Measurements from ENCODE around the gene ZIC3. TPM values are rescaled to one million over a fixed set of nuclear protein-coding genes. Genes with fewer than 3 reads are reported as not detected.

The ZIC3 gene
- total RNA-seq, 1 experiment from 2014 or later, result 126 TPM

GRCh38 chrX:137548261-137548660 lies 17.7 kb upstream of the ZIC3 start:
- no peak overlapping the region for H2BK20ac ChIP-seq (ENCODE audit: low read depth, low read length, poor library complexity, severe bottlenecking)
- peaks cover 57% of the 10 kb centered on the region for H3K27me3 Mint-ChIP-seq (ENCODE audit: low read depth)
- peaks cover 12% of the 10 kb centered on the region; the same call in 1 of the 2 replicates for H3K4me1 ChIP-seq (ENCODE audit: insufficient read depth, low read length)
- no peak overlapping the region for H2BK120ac ChIP-seq (ENCODE audit: low read depth, low read length, poor library complexity, severe bottlenecking)
- H3K79me2 ChIP-seq (ENCODE audit: insufficient read depth, low read length), result no peaks in the 10 kb centered on the region
- no peak overlapping the region for H3K14ac ChIP-seq (ENCODE audit: insufficient read depth, low read length)
- no peak overlapping the region for H4K8ac ChIP-seq (replicated peaks; ENCODE audit: insufficient read length, low read depth, low read length)
- H3K23me2 ChIP-seq (ENCODE audit: insufficient read length, low read depth, low read length, poor library complexity, severe bottlenecking), result peaks cover 32% of the 10 kb centered on the region
- no peak overlapping the region for H2BK5ac ChIP-seq (ENCODE audit: insufficient read length, low read length)
- H2AK5ac ChIP-seq (ENCODE audit: insufficient read length, low read length), result no peak overlapping the region
- H3K27me3 ChIP-seq (ENCODE audit: insufficient read depth, low read length), result peaks cover 56% of the 10 kb centered on the region
- TF ChIP-seq CTCF (conservative IDR thresholded peaks at IDR 0.05), result no peak
- H3T11ph ChIP-seq (ENCODE audit: low read length), result no peak overlapping the region
- H3K27ac Mint-ChIP-seq, result no peak overlapping the region
- no peak overlapping the region for H2BK15ac ChIP-seq (ENCODE audit: low read depth, low read length)
- H4K91ac ChIP-seq (ENCODE audit: insufficient read length, low read depth, low read length), result no peak overlapping the region
- peaks cover 0 to 1% (median 0%) of the 10 kb centered on the region in 3 experiments; a peak in 1 of 7 replicates for H3K36me3 Mint-ChIP-seq (ENCODE audit: insufficient read depth in 1 of 3, low read depth in 3 of 3)
- peaks cover 14 to 31% of the 10 kb centered on the region in 2 experiments for H3K4me1 Mint-ChIP-seq
- peaks cover 0 to 50% of the 10 kb centered on the region in 2 experiments; a peak in 2 of 5 replicates for H3K9me3 Mint-ChIP-seq
- no peak overlapping the region for H3K18ac ChIP-seq (ENCODE audit: insufficient read length, low read depth, low read length)
- H2BK12ac ChIP-seq (ENCODE audit: insufficient read length, low read depth, low read length), result no peak overlapping the region
- no peak overlapping the region for H3K9ac ChIP-seq (ENCODE audit: extremely low read depth, insufficient read length, low read length)
- H3K4me3 Mint-ChIP-seq, result peak overlapping the region; percentile 46 to 82
- WGBS (ENCODE audit: extremely low coverage, insufficient read length, low lambda C conversion rate), result no CpG with 5 or more reads among the region's 14 CpGs
- DNase-seq, result peak; percentile 34
- H3K9me3 ChIP-seq (ENCODE audit: control insufficient read depth, low read depth, low read length), result no peaks in the 10 kb centered on the region
- no peak overlapping the region for H3K27ac ChIP-seq (ENCODE audit: insufficient read length, low read depth, low read length)
- H3K4ac ChIP-seq (ENCODE audit: low read depth, low read length), result no peak overlapping the region
- no peak overlapping the region for H3K23ac ChIP-seq (ENCODE audit: insufficient read length, low read depth, low read length)
- H4K5ac ChIP-seq (ENCODE audit: insufficient read length, low read depth, low read length), result no peak overlapping the region
- no peaks in the 10 kb centered on the region for H3K79me1 ChIP-seq (ENCODE audit: insufficient read depth, low read depth, low read length, poor library complexity, severe bottlenecking)
- H2AFZ ChIP-seq (ENCODE audit: low read length), result no peak overlapping the region
- no peak overlapping the region for H3K56ac ChIP-seq (ENCODE audit: insufficient read length, low read depth, low read length)
- peak overlapping the region; percentile 83 for H3K4me2 ChIP-seq (ENCODE audit: insufficient read depth, insufficient read length, low read length)
- H4K20me1 ChIP-seq (ENCODE audit: control insufficient read depth, insufficient read depth, insufficient read length), result no peaks in the 10 kb centered on the region

All from H9 (cell line).